Heart right ventricle (tissue), 16 donors: ENCODE data around the gene C2CD3. TPM values are rescaled to one million over a fixed set of nuclear protein-coding genes. Genes with fewer than 3 reads are reported as not detected.

Source experiments
- ATAC-seq, 8 donors: fragments of 200-7000 bp; cut with Tn5 transposase; one replicate each; pipeline ENCODE4 v1.9.1; 2020; ENCODE audit warnings: mild to moderate bottlenecking in 8 of 8, moderate library complexity in 8 of 8, moderate number of reproducible peaks in 1 of 8
- DNase-seq, 2 donors: peaks; one replicate each; pipeline ENCODE4 v3.0.0-alpha.2; 2020
- H3K27ac ChIP-seq, 10 donors: fragments of 200-600 bp; sonication (generic) in 2 of 10; one replicate each; pipeline versions ENCODE4 v1.5.0 to v1.8.0; 2020 to 2022; ENCODE audit warnings: mild to moderate bottlenecking in 3 of 10
- H3K27me3 ChIP-seq, 7 donors: fragments of 200-600 bp; one replicate each; pipeline ENCODE4 v1.8.0; 2021 to 2022; ENCODE audit warnings: mild to moderate bottlenecking in 2 of 7
- H3K36me3 ChIP-seq, 9 donors: fragments of 200-600 bp; sonication (generic) in 1 of 9; one replicate each; pipeline versions ENCODE4 v1.5.0 to v1.8.0; 2020 to 2022; ENCODE audit warnings: mild to moderate bottlenecking in 2 of 9
- H3K4me1 ChIP-seq, 9 donors: fragments of 200-600 bp; sonication (generic) in 1 of 9; one replicate each; pipeline versions ENCODE4 v1.5.0 to v1.8.0; 2020 to 2022; ENCODE audit warnings: mild to moderate bottlenecking in 4 of 9
- H3K4me3 ChIP-seq, 10 donors: fragments of 200-600 bp; sonication (generic) in 2 of 10; one replicate each; pipeline versions ENCODE4 v1.5.0 to v1.8.0; 2020 to 2022; ENCODE audit warnings: mild to moderate bottlenecking in 7 of 10, moderate library complexity in 2 of 10
- H3K9me3 ChIP-seq, 11 donors: fragments of 200-600 bp in 10 of 11; sonication (generic) in 2 of 11; one replicate each; pipeline versions ENCODE4 v1.5.0 to v1.8.0; 2013 to 2022; ENCODE audit warnings: mild to moderate bottlenecking in 2 of 11, control low read depth in 1 of 11, moderate library complexity in 1 of 11
- WGBS, 2 donors: extraction: QIAGEN DNeasy Blood & Tissue Kit; methylation state at CpG; one replicate each; pipeline ENCODE4 v1.1.7; 2013; ENCODE audit warnings: inconsistent platforms in 1 of 2; 5-methylcytosine and 5-hydroxymethylcytosine counted together
- intact Hi-C, 10 donors: fragments of 100-400 bp; cut with DNase I; formaldehyde crosslinking; loops; one replicate each; pipeline versions ENCODE4 v1.11.1 to v1.14.2; 2022
- polyA plus RNA-seq, 2 donors: library from polyadenylated mRNA; stranded (reverse); fragments of 200-250 nt; gene quantifications; one replicate each; pipeline ENCODE4 v1.2.3, GENCODE V29; 2013
- total RNA-seq, 10 donors: library from RNA; stranded (reverse); fragmentation: NEBNext Ultra II Directional in 3 of 10; extraction: Animal tissue kit (Norgen Biotek cat#: 25700) in 3 of 10; gene quantifications; one replicate each; pipeline versions ENCODE4 v1.2.1 to v1.2.4, GENCODE V29; 2021 to 2023
- TF ChIP-seq, protein P1 (sequence below), 9 donors: fragments of 200-600 bp; sonication (generic) in 2 of 9; IDR thresholded peaks; one replicate each; pipeline versions ENCODE4 v1.5.0 to v1.8.0; 2021 to 2022; ENCODE audit warnings: antibody characterized with exemption in 9 of 9, mild to moderate bottlenecking in 5 of 9, moderate library complexity in 1 of 9
- donor health status: Arrhythmogenic right ventricular cardiomyopathy.
- donor health status: ischemic (EF 13 %, LVEDD 7.1; RV severe dilation, severe dysfunction).
- donor health status: healthy with polysubstance abuse.
- donor health status: DM: no; HTN: yes; CAD: no.
- donor health status: DM: no; HTN: no; CAD: no.
- donor health status: ischemic (EF 25% LVEDD 6.9; RV normal size, moderate dysfunction).
- donor health status: ischemic (EF 25% LVEDD 5.7; RV mildly dilated, moderate dysfunction).
- donor health status: healthy.
- donor health status: DM: yes; HTN: yes; CAD: no.
- donor health status: Ischemic cardiomyopathy.
- donor health status: ischemic (EF 35%, LVEDD 5.7; RV mildly dilated, moderate dysfunction).
- donor health status: nonischemic (EF 11% LVEDD 7.7; RV severe dilation, severe dysfunction).
- donor health status: DM: yes; HTN: yes; CAD: no.
- donor health status: PGD.
- donor health status: ischemic (EF 29% LVEDD 5.4; RV normal size, mild dysfunction).
- donor health status: nonischemic (EF 23%, LVEDD 6.1; RV moderate dilation, normal function).

C2CD3 gene
- total and polyA plus RNA-seq, 12 donors: 7.8 to 14.8 (median 11.9) TPM

DNA sequence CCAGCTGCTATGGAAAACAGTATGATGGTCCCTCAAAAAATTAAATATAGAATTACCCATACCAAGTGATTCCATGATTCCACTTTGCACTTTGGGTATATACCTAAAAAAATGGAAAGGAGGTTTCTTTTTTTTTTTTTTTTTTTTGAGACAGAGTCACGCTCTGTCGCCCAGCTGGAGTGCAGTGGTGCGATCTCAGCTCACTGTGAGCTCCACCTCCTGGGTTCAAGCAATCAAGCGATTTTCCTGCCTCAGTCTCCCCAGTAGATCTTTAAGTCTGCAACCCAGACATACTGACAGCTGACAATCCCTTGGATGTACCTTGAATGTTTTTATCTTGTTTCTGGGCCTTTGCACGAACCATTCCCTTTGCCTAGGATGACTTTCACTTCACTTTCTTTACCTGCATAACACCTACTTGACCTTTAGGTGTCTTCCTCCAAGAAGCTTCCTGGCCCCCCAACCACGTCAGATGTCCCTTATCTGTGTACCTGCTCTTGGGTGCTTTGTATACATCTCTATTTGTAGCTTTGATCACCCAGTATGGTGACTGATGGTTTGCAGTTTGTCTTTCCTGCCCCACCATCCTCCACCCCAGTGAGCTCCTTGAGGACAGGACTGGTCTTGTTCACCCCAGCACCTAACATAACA, 173.6 kb downstream of the C2CD3 start:
- ATAC-seq: no peak
- Histone ChIP-seq H3K36me3 (peaks cover 0 to 19% (median 0%) of the 10 kb centered on the region in 9 donors), H3K27ac (no peak overlapping the region), H3K4me1 (peaks cover 0 to 9% (median 0%) of the 10 kb centered on the region in 9 donors), H3K4me3 (no peak overlapping the region), H3K9me3 (no peaks in the 10 kb centered on the region), H3K27me3 (no peaks in the 10 kb centered on the region)
- whole genome bisulfite sequencing, 2 donors: 86 to 89% methylated on average over 6 of the region's 6 CpGs
- intact Hi-C loops: no loop called here
- DNase-seq: no peak
- TF ChIP-seq, protein P1, sequence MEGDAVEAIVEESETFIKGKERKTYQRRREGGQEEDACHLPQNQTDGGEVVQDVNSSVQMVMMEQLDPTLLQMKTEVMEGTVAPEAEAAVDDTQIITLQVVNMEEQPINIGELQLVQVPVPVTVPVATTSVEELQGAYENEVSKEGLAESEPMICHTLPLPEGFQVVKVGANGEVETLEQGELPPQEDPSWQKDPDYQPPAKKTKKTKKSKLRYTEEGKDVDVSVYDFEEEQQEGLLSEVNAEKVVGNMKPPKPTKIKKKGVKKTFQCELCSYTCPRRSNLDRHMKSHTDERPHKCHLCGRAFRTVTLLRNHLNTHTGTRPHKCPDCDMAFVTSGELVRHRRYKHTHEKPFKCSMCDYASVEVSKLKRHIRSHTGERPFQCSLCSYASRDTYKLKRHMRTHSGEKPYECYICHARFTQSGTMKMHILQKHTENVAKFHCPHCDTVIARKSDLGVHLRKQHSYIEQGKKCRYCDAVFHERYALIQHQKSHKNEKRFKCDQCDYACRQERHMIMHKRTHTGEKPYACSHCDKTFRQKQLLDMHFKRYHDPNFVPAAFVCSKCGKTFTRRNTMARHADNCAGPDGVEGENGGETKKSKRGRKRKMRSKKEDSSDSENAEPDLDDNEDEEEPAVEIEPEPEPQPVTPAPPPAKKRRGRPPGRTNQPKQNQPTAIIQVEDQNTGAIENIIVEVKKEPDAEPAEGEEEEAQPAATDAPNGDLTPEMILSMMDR (IDR thresholded peaks at IDR 0.05): no peak

DNA sequence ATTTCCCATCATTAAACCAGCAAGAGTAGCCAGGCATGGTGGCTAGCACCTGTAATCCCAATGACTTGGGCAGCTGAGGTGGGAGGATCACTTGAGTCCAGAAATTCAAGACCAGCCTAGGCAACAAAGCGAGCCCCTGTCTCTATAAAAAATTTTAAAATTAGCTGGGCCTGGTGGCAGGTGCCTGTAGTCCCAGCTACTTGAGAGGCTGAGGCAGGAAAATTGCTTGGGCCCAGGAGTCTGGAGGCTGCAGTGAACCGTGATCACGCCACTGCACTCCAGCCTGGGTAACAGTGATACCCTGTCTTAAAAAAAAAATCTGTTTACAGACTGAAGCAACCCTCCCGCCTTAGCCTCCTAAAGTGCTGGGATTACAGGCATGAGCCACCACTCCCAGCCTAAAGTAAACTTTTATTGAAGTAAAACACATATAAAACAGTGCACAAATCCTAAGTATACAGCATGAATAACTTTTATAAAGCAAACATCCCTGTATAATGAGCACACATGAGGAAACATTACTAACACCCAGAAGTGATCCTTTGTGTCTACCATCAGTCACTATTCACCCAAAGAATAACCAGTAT, 174.5 kb downstream of the C2CD3 start:
- no peak overlapping the region for H3K4me3 ChIP-seq
- H3K9me3 ChIP-seq: no peaks in the 10 kb centered on the region
- peak overlapping the region in 1 of 10 donors; percentile 81 for H3K27ac ChIP-seq
- DNase-seq (no peak), ATAC-seq (no peak)
- peaks cover 0 to 10% (median 0%) of the 10 kb centered on the region in 9 donors for H3K36me3 ChIP-seq
- 92% methylated on average over 4 of the region's 4 CpGs for WGBS, 2 donors
- H3K4me1 ChIP-seq: peaks cover 0 to 9% (median 0%) of the 10 kb centered on the region in 9 donors
- intact Hi-C loops: no loop called here
- TF ChIP-seq, protein P1 (IDR thresholded peaks at IDR 0.05): no peak
- H3K27me3 ChIP-seq: no peaks in the 10 kb centered on the region

DNA sequence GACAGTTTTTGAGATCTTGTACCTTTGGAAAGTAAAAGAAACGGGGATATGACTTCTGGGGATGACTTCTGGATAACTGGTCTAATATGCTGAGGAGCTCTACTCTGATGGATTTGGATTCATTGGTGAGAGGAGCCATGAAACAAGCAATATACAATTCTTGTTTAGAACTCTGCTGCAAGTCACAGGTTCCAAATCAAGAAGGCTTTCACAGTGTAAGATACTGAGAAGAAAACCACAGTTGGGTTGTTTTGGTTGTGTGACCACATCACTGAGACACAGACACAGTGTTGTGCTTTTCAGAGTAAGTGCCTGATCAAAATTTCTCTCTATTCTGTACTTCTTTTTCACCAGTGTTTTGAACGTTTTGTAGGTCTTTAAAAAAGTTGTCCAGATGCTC, 175.1 kb downstream of the C2CD3 start:
- Histone ChIP-seq H3K36me3 (peaks cover 0 to 4% (median 0%) of the 10 kb centered on the region in 9 donors), H3K9me3 (no peaks in the 10 kb centered on the region), H3K4me1 (peaks cover 0 to 9% (median 0%) of the 10 kb centered on the region in 9 donors), H3K4me3 (no peak overlapping the region), H3K27me3 (no peaks in the 10 kb centered on the region), H3K27ac (peak overlapping the region in 1 of 10 donors; percentile 81)
- TF ChIP-seq, protein P1 (IDR thresholded peaks at IDR 0.05): no peak
- ATAC-seq (peak in 1 of 8 donors; percentile 42), DNase-seq (no peak)
- 71 to 81% methylated on average over 2 of the region's 2 CpGs for WGBS, 2 donors
- intact Hi-C loops: no loop called here

DNA sequence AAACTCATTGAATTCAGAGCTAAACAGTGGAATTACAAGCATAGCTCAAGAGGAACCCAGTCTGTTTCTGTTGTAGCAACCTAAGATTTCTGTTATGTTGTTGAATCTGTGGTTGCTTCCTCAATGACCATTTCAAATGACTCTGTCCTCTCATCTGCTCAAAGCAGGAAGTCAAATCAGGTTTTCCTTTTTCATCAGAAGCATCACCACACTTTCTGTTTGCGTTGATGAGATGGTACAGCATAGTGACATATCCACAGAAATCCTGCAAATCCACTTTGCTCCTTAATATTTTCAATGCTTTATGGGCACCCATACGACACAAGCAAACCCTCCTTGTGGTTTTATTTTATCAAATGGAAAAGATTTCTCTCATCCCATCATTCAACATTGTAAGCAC, 175.6 kb downstream of the C2CD3 start:
- intact Hi-C loops: no loop called here
- H3K4me3 ChIP-seq: no peak overlapping the region
- H3K4me1 ChIP-seq: peaks cover 0 to 9% (median 0%) of the 10 kb centered on the region in 9 donors
- no peak for DNase-seq
- ATAC-seq: peak in 7 of 8 donors; percentile 43 to 82 (median 63)
- no peaks in the 10 kb centered on the region for H3K27me3 ChIP-seq
- WGBS, 2 donors: 74 to 76% methylated on average over 2 of the region's 2 CpGs
- H3K9me3 ChIP-seq: no peaks in the 10 kb centered on the region
- H3K36me3 ChIP-seq: no peaks in the 10 kb centered on the region
- TF ChIP-seq, protein P1 (IDR thresholded peaks at IDR 0.05): no peak
- H3K27ac ChIP-seq: peak overlapping the region in 1 of 10 donors; percentile 81
